ENCODE results near the gene FBXO34. TPM values are rescaled to one million over a fixed set of nuclear protein-coding genes. Genes with fewer than 3 reads are reported as not detected.

The FBXO34 gene
- total and polyA plus RNA-seq, 2 of the 13 experiments (the other 11 are each of a cell fraction or from before 2014, with no cell fraction given): 8.8 to 13.5 TPM

- TF ChIP-seq FOXP1 (IDR thresholded peaks at IDR 0.05) (no peak), FOXP1 (CRISPR knock-in tag; IDR thresholded peaks at IDR 0.05) (no peak), ZSCAN12 (CRISPR knock-in tag; IDR thresholded peaks at IDR 0.05) (no peak), HDAC2 (CRISPR knock-in tag; IDR thresholded peaks at IDR 0.05) (no peak), RARG (CRISPR knock-in tag; IDR thresholded peaks at IDR 0.05; ENCODE audit: low read depth) (no peak), ZNF660 (CRISPR knock-in tag; IDR thresholded peaks at IDR 0.05; ENCODE audit: borderline replicate concordance, low read depth) (no peak)
These were observed 75.8 kb downstream of the FBXO34 start (continued) for GRCh38 chr14:55347040-55347439.

GRCh38 chr14:55347748-55348147, 76.5 kb downstream of the FBXO34 start:
- H3K9me3 ChIP-seq (ENCODE audit: low read length): no peaks in the 10 kb centered on the region
- H3K27ac ChIP-seq (ENCODE audit: extremely low read length, insufficient read depth, low read length): no peak overlapping the region
- no peak for FAIRE-seq
- no peak for ATAC-seq
- no peak overlapping the region for H3K4me2 ChIP-seq (ENCODE audit: low read depth, low read length)
- in situ Hi-C loops (cut with HindIII; ENCODE audit: extremely low pct_ligation_motif_present, low pct_unique_long_range_greater_than_20kb): no loop called here
- no peaks in the 10 kb centered on the region for H3K4me1 ChIP-seq (ENCODE audit: insufficient read depth, low read length)
- H4K20me1 ChIP-seq (ENCODE audit: insufficient read depth, low read length): peaks cover 10% of the 10 kb centered on the region; the same call in 1 of the 2 replicates
- CTCF ChIA-PET (ENCODE audit: low intra/inter-chr PET ratio, low total read pairs): no interaction called here
- POLR2A ChIA-PET: no interaction called here
- H3K4me3 ChIP-seq (replicated peaks in 1 of 3; ENCODE audit: insufficient read depth in 1 of 3, low read depth in 2 of 3, low read length in 3 of 3): no peak overlapping the region
- no peak for DNase-seq (ENCODE audit: low spot score)
- peaks cover 12 to 27% of the 10 kb centered on the region in 2 experiments for H3K36me3 ChIP-seq (replicated peaks in 1 of 2; ENCODE audit: control insufficient read depth in 1 of 2, insufficient read depth in 2 of 2, low read length in 2 of 2)
- no peak overlapping the region for H2AFZ ChIP-seq (ENCODE audit: low read length)
- TF ChIP-seq STAG1 (CRISPR knock-in tag; IDR thresholded peaks at IDR 0.05) (no peak), CEBPB (IDR thresholded peaks at IDR 0.05; ENCODE audit: borderline replicate concordance, low read depth, low read length) (peak; percentile 46), RBAK (CRISPR knock-in tag; IDR thresholded peaks at IDR 0.05) (no peak), E2F2 (CRISPR knock-in tag; IDR thresholded peaks at IDR 0.05; ENCODE audit: borderline replicate concordance) (no peak)
- H3K79me2 ChIP-seq (ENCODE audit: insufficient read depth, low read length): peaks cover 26% of the 10 kb centered on the region
- BruUV-seq (replicated peaks): no TSS peak
- H3K27me3 ChIP-seq (ENCODE audit: control insufficient read depth in 1 of 2, insufficient read depth in 2 of 2, low read length in 2 of 2): no peaks in the 10 kb centered on the region
- H3K9ac ChIP-seq (ENCODE audit: insufficient read depth, low read depth, low read length): no peak overlapping the region
- WGBS (ENCODE audit: low lambda C conversion rate): 97% methylated on average over 3 of the region's 3 CpGs
- intact Hi-C loops (cut with micrococcal nuclease; ENCODE audit: unreplicated experiment): no loop called here

Measured in HepG2 (cell line).